ENCODE results near the gene EFCAB13. TPM values are rescaled to one million over a fixed set of nuclear protein-coding genes. Genes with fewer than 3 reads are reported as not detected.

The EFCAB13 gene
- total and polyA plus RNA-seq, 4 donors: 0.80 to 2.9 (median 2.3) TPM

DNA sequence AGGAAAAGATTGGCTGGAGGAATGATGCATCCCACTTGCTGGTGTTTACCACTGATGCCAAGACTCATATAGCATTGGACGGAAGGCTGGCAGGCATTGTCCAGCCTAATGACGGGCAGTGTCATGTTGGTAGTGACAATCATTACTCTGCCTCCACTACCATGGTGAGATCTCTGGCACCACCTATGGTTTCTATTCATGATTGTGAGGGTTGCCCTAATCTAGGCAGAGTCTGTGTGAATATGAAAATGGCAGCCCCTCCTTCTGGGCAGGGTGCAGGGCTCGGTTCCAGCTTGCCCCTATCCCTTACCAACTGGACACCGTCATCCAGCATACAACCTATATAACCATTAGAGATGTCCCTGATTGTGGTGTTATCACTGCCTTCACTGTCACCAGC is 36.7 kb upstream of the EFCAB13 start:
- no peak for DNase-seq (ENCODE audit: low spot score)
- no peaks in the 10 kb centered on the region for H3K36me3 ChIP-seq (ENCODE audit: control insufficient read depth in 4 of 4, insufficient read depth in 3 of 4, low read depth in 1 of 4, low read length in 3 of 4)
- no peak overlapping the region for H3K4me3 ChIP-seq (ENCODE audit: low read depth in 1 of 3, low read length in 3 of 3)
- no peak overlapping the region for H3K27ac ChIP-seq (ENCODE audit: low read depth in 1 of 2, low read length in 2 of 2)
- H3K27me3 ChIP-seq (ENCODE audit: control insufficient read depth in 4 of 4, insufficient read depth in 4 of 4, low read length in 3 of 4): no peaks in the 10 kb centered on the region
- 95% methylated on average over 4 of the region's 4 CpGs for WGBS
- H3K9ac ChIP-seq (ENCODE audit: low read depth in 1 of 2, low read length in 2 of 2): no peak overlapping the region
- H3K9me3 ChIP-seq (ENCODE audit: control insufficient read depth in 4 of 4, low read length in 3 of 4): no peaks in the 10 kb centered on the region
- peaks cover 4 to 32% (median 20%) of the 10 kb centered on the region in 4 donors for H3K4me1 ChIP-seq (ENCODE audit: control insufficient read depth in 4 of 4, insufficient read depth in 4 of 4, low read length in 3 of 4)
- TF ChIP-seq, protein P1, sequence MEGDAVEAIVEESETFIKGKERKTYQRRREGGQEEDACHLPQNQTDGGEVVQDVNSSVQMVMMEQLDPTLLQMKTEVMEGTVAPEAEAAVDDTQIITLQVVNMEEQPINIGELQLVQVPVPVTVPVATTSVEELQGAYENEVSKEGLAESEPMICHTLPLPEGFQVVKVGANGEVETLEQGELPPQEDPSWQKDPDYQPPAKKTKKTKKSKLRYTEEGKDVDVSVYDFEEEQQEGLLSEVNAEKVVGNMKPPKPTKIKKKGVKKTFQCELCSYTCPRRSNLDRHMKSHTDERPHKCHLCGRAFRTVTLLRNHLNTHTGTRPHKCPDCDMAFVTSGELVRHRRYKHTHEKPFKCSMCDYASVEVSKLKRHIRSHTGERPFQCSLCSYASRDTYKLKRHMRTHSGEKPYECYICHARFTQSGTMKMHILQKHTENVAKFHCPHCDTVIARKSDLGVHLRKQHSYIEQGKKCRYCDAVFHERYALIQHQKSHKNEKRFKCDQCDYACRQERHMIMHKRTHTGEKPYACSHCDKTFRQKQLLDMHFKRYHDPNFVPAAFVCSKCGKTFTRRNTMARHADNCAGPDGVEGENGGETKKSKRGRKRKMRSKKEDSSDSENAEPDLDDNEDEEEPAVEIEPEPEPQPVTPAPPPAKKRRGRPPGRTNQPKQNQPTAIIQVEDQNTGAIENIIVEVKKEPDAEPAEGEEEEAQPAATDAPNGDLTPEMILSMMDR (IDR thresholded peaks at IDR 0.05; ENCODE audit: low read depth, low read length, missing input control): no peak
- no peak for TF ChIP-seq TAF1 (conservative IDR thresholded peaks at IDR 0.05)
- TF ChIP-seq RAD21 (IDR thresholded peaks at IDR 0.05): no peak
- no peak for TF ChIP-seq FOXA2 (IDR thresholded peaks at IDR 0.05)
- no peak for TF ChIP-seq GABPA (IDR thresholded peaks at IDR 0.05 in 1 of 2, conservative IDR thresholded peaks at IDR 0.05 in 1 of 2)
- TF ChIP-seq, protein P2, sequence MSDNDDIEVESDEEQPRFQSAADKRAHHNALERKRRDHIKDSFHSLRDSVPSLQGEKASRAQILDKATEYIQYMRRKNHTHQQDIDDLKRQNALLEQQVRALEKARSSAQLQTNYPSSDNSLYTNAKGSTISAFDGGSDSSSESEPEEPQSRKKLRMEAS (IDR thresholded peaks at IDR 0.05): no peak
- TF ChIP-seq, protein P3, sequence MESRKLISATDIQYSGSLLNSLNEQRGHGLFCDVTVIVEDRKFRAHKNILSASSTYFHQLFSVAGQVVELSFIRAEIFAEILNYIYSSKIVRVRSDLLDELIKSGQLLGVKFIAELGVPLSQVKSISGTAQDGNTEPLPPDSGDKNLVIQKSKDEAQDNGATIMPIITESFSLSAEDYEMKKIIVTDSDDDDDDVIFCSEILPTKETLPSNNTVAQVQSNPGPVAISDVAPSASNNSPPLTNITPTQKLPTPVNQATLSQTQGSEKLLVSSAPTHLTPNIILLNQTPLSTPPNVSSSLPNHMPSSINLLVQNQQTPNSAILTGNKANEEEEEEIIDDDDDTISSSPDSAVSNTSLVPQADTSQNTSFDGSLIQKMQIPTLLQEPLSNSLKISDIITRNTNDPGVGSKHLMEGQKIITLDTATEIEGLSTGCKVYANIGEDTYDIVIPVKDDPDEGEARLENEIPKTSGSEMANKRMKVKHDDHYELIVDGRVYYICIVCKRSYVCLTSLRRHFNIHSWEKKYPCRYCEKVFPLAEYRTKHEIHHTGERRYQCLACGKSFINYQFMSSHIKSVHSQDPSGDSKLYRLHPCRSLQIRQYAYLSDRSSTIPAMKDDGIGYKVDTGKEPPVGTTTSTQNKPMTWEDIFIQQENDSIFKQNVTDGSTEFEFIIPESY (IDR thresholded peaks at IDR 0.05): no peak
- no peak for TF ChIP-seq EGR1 (IDR thresholded peaks at IDR 0.05; ENCODE audit: low read depth in 2 of 2)
- no peak for TF ChIP-seq SP1 (IDR thresholded peaks at IDR 0.05)
- no peak for TF ChIP-seq JUND (IDR thresholded peaks at IDR 0.05)
- TF ChIP-seq HNF4G (IDR thresholded peaks at IDR 0.05): no peak
- TF ChIP-seq, protein P4, sequence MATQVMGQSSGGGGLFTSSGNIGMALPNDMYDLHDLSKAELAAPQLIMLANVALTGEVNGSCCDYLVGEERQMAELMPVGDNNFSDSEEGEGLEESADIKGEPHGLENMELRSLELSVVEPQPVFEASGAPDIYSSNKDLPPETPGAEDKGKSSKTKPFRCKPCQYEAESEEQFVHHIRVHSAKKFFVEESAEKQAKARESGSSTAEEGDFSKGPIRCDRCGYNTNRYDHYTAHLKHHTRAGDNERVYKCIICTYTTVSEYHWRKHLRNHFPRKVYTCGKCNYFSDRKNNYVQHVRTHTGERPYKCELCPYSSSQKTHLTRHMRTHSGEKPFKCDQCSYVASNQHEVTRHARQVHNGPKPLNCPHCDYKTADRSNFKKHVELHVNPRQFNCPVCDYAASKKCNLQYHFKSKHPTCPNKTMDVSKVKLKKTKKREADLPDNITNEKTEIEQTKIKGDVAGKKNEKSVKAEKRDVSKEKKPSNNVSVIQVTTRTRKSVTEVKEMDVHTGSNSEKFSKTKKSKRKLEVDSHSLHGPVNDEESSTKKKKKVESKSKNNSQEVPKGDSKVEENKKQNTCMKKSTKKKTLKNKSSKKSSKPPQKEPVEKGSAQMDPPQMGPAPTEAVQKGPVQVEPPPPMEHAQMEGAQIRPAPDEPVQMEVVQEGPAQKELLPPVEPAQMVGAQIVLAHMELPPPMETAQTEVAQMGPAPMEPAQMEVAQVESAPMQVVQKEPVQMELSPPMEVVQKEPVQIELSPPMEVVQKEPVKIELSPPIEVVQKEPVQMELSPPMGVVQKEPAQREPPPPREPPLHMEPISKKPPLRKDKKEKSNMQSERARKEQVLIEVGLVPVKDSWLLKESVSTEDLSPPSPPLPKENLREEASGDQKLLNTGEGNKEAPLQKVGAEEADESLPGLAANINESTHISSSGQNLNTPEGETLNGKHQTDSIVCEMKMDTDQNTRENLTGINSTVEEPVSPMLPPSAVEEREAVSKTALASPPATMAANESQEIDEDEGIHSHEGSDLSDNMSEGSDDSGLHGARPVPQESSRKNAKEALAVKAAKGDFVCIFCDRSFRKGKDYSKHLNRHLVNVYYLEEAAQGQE (IDR thresholded peaks at IDR 0.05): no peak
- TF ChIP-seq, protein P5, sequence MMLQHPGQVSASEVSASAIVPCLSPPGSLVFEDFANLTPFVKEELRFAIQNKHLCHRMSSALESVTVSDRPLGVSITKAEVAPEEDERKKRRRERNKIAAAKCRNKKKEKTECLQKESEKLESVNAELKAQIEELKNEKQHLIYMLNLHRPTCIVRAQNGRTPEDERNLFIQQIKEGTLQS (IDR thresholded peaks at IDR 0.05): no peak
- no peak for TF ChIP-seq FOXA1 (IDR thresholded peaks at IDR 0.05)
- no peak for TF ChIP-seq YY1 (IDR thresholded peaks at IDR 0.05)
- TF ChIP-seq RXRA (IDR thresholded peaks at IDR 0.05): no peak
- TF ChIP-seq HNF4A (conservative IDR thresholded peaks at IDR 0.05): no peak
- no peak for TF ChIP-seq NR2F2 (IDR thresholded peaks at IDR 0.05)

All from liver (tissue), 9 donors.